Activated effector memory CD4-positive, alpha-beta T cell treated with anti-CD3 and anti-CD28 coated beads, Interleukin-2, amount 50 U/mL, for 16 hours (primary cell): ENCODE measurements around the gene HDAC4.

Experiments used
- DNase-seq: peaks from one replicate; pipeline ENCODE4 v3.0.0-alpha.2; 2020

Gene HDAC4

GRCh38 chr2:239178484-239178883 is 222.3 kb downstream of the HDAC4 start:
- peak; percentile 21 for DNase-seq

- peak; percentile 36 for DNase-seq
Observed at GRCh38 chr2:239177908-239178307, 222.9 kb downstream of the HDAC4 start.

GRCh38 chr2:239177325-239177724 is 223.5 kb downstream of the HDAC4 start:
- DNase-seq: peak; percentile 41

- peak; percentile 13 for DNase-seq
Observed at GRCh38 chr2:239176138-239176803, 224.5 kb downstream of the HDAC4 start.

GRCh38 chr2:239175181-239175580 is 225.6 kb downstream of the HDAC4 start:
- DNase-seq: peak; percentile 27

- no peak for DNase-seq
Observed at GRCh38 chr2:239173301-239173700, 227.5 kb downstream of the HDAC4 start.

GRCh38 chr2:239171643-239172042 is 229.2 kb downstream of the HDAC4 start:
- DNase-seq: no peak

GRCh38 chr2:239169311-239170048 is 231.3 kb downstream of the HDAC4 start:
- peak; percentile 55 for DNase-seq

- DNase-seq: peak; percentile 51
Observed at GRCh38 chr2:239168575-239168974, 232.2 kb downstream of the HDAC4 start.

- DNase-seq: peak; percentile 43
Observed at GRCh38 chr2:239167766-239168444, 232.9 kb downstream of the HDAC4 start.

- peak; percentile 43 for DNase-seq
Observed at GRCh38 chr2:239167011-239167673, 233.7 kb downstream of the HDAC4 start.

- DNase-seq: peak; percentile 41
Observed at GRCh38 chr2:239166201-239166834, 234.5 kb downstream of the HDAC4 start.

GRCh38 chr2:239165206-239165831 is 235.5 kb downstream of the HDAC4 start:
- DNase-seq: peak; percentile 41

- DNase-seq: peak; percentile 67
Observed at GRCh38 chr2:239164335-239164871, 236.4 kb downstream of the HDAC4 start.

- peak; percentile 50 for DNase-seq
Observed at GRCh38 chr2:239163688-239164334, 237.0 kb downstream of the HDAC4 start.

- peak; percentile 56 for DNase-seq
Observed at GRCh38 chr2:239162976-239163687, 237.7 kb downstream of the HDAC4 start.

GRCh38 chr2:239162141-239162821 is 238.5 kb downstream of the HDAC4 start:
- DNase-seq: peak; percentile 42

- peak; percentile 37 for DNase-seq
Observed at GRCh38 chr2:239161711-239162140, 239.1 kb downstream of the HDAC4 start.

- peak; percentile 49 for DNase-seq
Observed at GRCh38 chr2:239160226-239161143, 240.3 kb downstream of the HDAC4 start.
